ENCODE measurements around the gene TMEM69.
"Not testable (repeated sequence)": the region's sequence is repeated elsewhere in the genome, so short reads cannot be mapped to it uniquely, and the experiment has no call there.

DNA sequence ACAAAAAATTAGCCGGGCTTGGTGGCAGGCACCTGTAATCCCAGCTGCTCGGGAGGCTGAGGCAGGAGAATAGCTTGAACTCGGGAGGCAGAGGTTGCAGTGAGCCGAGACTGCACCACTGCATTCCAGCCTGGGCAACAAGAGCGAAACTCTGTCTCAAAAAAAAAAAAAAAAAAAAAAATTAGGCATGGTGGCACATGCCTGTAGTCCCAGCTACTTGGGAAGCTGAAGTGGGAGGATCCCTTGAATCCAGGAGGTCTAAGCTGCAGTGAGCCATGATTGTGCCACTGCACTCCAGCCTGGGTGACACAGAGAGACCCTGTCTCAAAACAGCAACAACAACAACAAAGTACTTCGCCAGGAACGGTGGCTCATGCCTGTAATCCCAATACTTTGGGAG lies 11.4 kb upstream of the TMEM69 start:
- TF ChIP-seq, protein P1, sequence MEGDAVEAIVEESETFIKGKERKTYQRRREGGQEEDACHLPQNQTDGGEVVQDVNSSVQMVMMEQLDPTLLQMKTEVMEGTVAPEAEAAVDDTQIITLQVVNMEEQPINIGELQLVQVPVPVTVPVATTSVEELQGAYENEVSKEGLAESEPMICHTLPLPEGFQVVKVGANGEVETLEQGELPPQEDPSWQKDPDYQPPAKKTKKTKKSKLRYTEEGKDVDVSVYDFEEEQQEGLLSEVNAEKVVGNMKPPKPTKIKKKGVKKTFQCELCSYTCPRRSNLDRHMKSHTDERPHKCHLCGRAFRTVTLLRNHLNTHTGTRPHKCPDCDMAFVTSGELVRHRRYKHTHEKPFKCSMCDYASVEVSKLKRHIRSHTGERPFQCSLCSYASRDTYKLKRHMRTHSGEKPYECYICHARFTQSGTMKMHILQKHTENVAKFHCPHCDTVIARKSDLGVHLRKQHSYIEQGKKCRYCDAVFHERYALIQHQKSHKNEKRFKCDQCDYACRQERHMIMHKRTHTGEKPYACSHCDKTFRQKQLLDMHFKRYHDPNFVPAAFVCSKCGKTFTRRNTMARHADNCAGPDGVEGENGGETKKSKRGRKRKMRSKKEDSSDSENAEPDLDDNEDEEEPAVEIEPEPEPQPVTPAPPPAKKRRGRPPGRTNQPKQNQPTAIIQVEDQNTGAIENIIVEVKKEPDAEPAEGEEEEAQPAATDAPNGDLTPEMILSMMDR (IDR thresholded peaks at IDR 0.05), result not testable (repeated sequence)
- TF ChIP-seq POLR2A (IDR thresholded peaks at IDR 0.05), result not testable (repeated sequence)

Measured in tibial nerve (tissue), 3 donors.